Spleen (tissue), 11 donors: ENCODE results near the gene CCN2. TPM values are rescaled to one million over a fixed set of nuclear protein-coding genes. Genes with fewer than 3 reads are reported as not detected.
A peak's percentile ranks its signal among the peaks of the same experiment; 100 is the strongest.

Experiments used
- DNase-seq: peaks from one replicate; pipeline ENCODE4 v3.0.0-alpha.2; 2020
- H3K27ac ChIP-seq, 8 donors: fragments of 200-600 bp; sonication (generic) in 7 of 8; 1 replicate in 4 of 8; 2 replicates in 4 of 8; pipeline versions ENCODE4 v1.5.0 to v1.8.0; 2016 to 2021; ENCODE audit warnings: inconsistent platforms in 4 of 8, mild to moderate bottlenecking in 4 of 8, moderate library complexity in 1 of 8
- H3K27me3 ChIP-seq, 7 donors: fragments of 200-600 bp; sonication (generic) in 6 of 7; replicated peaks in 1 of 7; 1 replicate in 4 of 7; 2 replicates in 3 of 7; pipeline versions ENCODE4 v1.5.0 to v1.8.0; 2016 to 2021; ENCODE audit warnings: inconsistent platforms in 3 of 7, mild to moderate bottlenecking in 1 of 7
- H3K36me3 ChIP-seq, 6 donors: fragments of 200-600 bp; sonication (generic) in 5 of 6; 1 replicate in 4 of 6; 2 replicates in 2 of 6; pipeline versions ENCODE4 v1.5.0 to v1.8.0; 2016 to 2021; ENCODE audit warnings: inconsistent platforms in 2 of 6
- H3K4me1 ChIP-seq, 6 donors: fragments of 200-600 bp; sonication (generic) in 5 of 6; 1 replicate in 3 of 6; 2 replicates in 3 of 6; pipeline versions ENCODE4 v1.5.0 to v1.8.0; 2016 to 2021; ENCODE audit warnings: inconsistent platforms in 3 of 6
- H3K4me3 ChIP-seq, 8 donors: fragments of 200-600 bp; sonication (generic) in 7 of 8; 1 replicate in 4 of 8; 2 replicates in 4 of 8; pipeline versions ENCODE4 v1.5.0 to v1.8.0; 2016 to 2021; ENCODE audit warnings: inconsistent platforms in 4 of 8, mild to moderate bottlenecking in 4 of 8, moderate library complexity in 2 of 8
- H3K9me3 ChIP-seq, 8 donors: fragments of 200-600 bp; sonication (generic) in 7 of 8; 1 replicate in 4 of 8; 2 replicates in 4 of 8; pipeline versions ENCODE4 v1.5.0 to v1.8.0; 2016 to 2021; ENCODE audit warnings: inconsistent platforms in 4 of 8
- CTCF ChIP-seq, 11 experiments: fragments of 200-600 bp in 7 of 11; fragments of 450-650 bp in 4 of 11; sonication (generic) in 4 of 11; IDR thresholded peaks in 8 of 11; conservative IDR thresholded peaks in 3 of 11; 1 replicate in 7 of 11; 2 replicates in 4 of 11; pipeline versions ENCODE4 v1.4.0 to v1.8.0; 2016 to 2021; ENCODE audit warnings: antibody characterized with exemption in 11 of 11, inconsistent platforms in 4 of 11, mild to moderate bottlenecking in 1 of 11
- POLR2A ChIP-seq, 3 donors: fragments of 450-650 bp; IDR thresholded peaks; one replicate each; pipeline ENCODE4 v1.5.1; 2017; ENCODE audit warnings: antibody characterized with exemption in 3 of 3, mild to moderate bottlenecking in 1 of 3
- POLR2AphosphoS5 ChIP-seq, 3 donors: sonication (generic); formaldehyde crosslinking; IDR thresholded peaks; one replicate each; pipeline ENCODE4 v1.5.1; 2017; ENCODE audit warnings: antibody characterized with exemption in 3 of 3
- WGBS, 5 donors: extraction: QIAGEN DNeasy Blood & Tissue Kit in 3 of 5; methylation state at CpG; one replicate each; pipeline versions ENCODE4 v1.1.5 to v1.1.7; 2013 to 2018; 5-methylcytosine and 5-hydroxymethylcytosine counted together
- intact Hi-C: fragments of 100-400 bp; cut with DNase I; formaldehyde crosslinking; loops from one replicate; pipeline ENCODE4 v1.15.0; 2023; ENCODE audit warnings: low total_unique reads
- polyA plus RNA-seq, 3 donors: library from polyadenylated mRNA; stranded (reverse); fragments of 200-250 nt; gene quantifications; one replicate each; pipeline ENCODE4 v1.2.1, GENCODE V29; 2013
- total RNA-seq, 7 donors: library from RNA; depleted of rRNA in 3 of 7; stranded (reverse); fragments of >200 nt in 3 of 7; fragmentation: NEBNext Ultra II Directional in 4 of 7; extraction: Animal tissue kit (Norgen Biotek cat#: 25700) in 4 of 7; gene quantifications; one replicate each; pipeline versions ENCODE4 v1.1.0 to v1.2.1, GENCODE V29; 2016 to 2021
- donor health status: healthy with polysubstance abuse.
- donor health status: DM: no; HTN: no; CAD: no; lungs with moderate emphysema.
- donor health status: DM: no; HTN: no; CAD: no.
- donor health status: Bipolar disorder and iron deficiency.
- donor health status: healthy.
- donor health status: DM: no; HTN: no; CAD: no.
- donor health status: DM: yes; HTN: yes; CAD: no.

Gene CCN2
- total and polyA plus RNA-seq, 10 donors, result 20.6 to 556 (median 271) TPM

DNA sequence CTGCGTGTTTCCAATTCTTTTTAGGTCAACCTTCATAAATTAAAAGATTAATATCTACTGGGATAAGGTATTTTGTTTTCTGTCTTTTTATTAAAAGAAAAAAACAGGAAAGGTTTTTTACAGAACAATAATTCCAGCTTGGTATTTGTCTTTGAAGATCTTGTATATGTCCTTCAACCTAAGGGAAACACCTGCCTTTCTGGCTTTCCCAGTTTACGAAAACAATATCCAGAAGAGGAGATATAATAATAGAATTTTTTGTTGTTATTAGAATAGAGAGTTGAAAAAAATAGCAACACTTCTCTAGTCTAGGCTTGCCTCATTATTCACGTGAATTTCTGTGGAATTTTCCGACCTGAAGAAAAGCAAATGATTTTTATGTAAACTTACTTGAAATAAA, 37.9 kb upstream of the CCN2 start:
- Histone ChIP-seq H3K4me3 (no peak overlapping the region), H3K27ac (peak overlapping the region in 5 of 8 donors; percentile 1 to 61 (median 31)), H3K9me3 (peaks cover 0 to 10% (median 0%) of the 10 kb centered on the region in 8 donors), H3K36me3 (no peaks in the 10 kb centered on the region), H3K4me1 (no peaks in the 10 kb centered on the region), H3K27me3 (no peaks in the 10 kb centered on the region)
- no peak for DNase-seq
- 46 to 65% (median 59%) methylated on average over 4 of the region's 4 CpGs for WGBS, 5 donors
- TF ChIP-seq CTCF (IDR thresholded peaks at IDR 0.05 in 8 of 11, conservative IDR thresholded peaks at IDR 0.05 in 3 of 11) (no peak), POLR2AphosphoS5 (IDR thresholded peaks at IDR 0.05) (no peak), POLR2A (IDR thresholded peaks at IDR 0.05) (no peak)
- intact Hi-C loops, result no loop called here

DNA sequence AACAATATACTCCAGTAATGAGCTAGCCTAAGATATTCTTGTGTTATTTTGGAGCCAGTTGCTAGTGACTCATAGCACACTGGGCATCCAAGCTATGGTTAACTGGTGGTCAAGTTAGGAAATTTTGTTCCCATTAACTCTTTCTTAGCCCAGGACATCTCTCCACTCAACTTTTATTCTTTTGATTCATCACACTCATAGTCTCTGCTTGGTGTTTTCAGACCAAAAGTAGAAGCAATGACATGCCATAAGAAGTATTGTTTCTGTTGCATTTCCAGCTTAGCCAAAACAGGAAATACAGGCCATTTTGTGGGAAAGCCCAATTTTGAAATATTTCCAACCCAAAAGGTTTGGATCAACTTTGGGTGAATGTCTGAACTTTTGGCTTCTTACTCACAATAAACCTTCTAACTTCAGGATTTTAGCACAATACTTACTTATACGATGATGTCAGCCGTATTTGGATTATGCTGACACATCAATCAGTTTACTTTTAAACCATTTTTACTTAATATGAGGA, 31.6 kb upstream of the CCN2 start:
- Histone ChIP-seq H3K4me1 (no peaks in the 10 kb centered on the region), H3K27me3 (no peaks in the 10 kb centered on the region), H3K27ac (no peak overlapping the region), H3K9me3 (no peaks in the 10 kb centered on the region), H3K4me3 (no peak overlapping the region), H3K36me3 (no peaks in the 10 kb centered on the region)
- TF ChIP-seq POLR2A (IDR thresholded peaks at IDR 0.05), result no peak
- no peak for TF ChIP-seq POLR2AphosphoS5 (IDR thresholded peaks at IDR 0.05)
- TF ChIP-seq CTCF (IDR thresholded peaks at IDR 0.05 in 8 of 11, conservative IDR thresholded peaks at IDR 0.05 in 3 of 11), result no peak
- DNase-seq, result no peak
- intact Hi-C loops, result no loop called here
- 89 to 95% (median 93%) methylated on average over 2 of the region's 2 CpGs for WGBS, 5 donors

- H3K4me1 ChIP-seq, result no peaks in the 10 kb centered on the region
- no peak for DNase-seq
- 81 to 96% (median 89%) methylated on average over 3 of the region's 3 CpGs for WGBS, 5 donors
- TF ChIP-seq POLR2AphosphoS5 (IDR thresholded peaks at IDR 0.05), result no peak
- no peak for TF ChIP-seq CTCF (IDR thresholded peaks at IDR 0.05 in 8 of 11, conservative IDR thresholded peaks at IDR 0.05 in 3 of 11)
- TF ChIP-seq POLR2A (IDR thresholded peaks at IDR 0.05), result no peak
- H3K27me3 ChIP-seq, result no peaks in the 10 kb centered on the region
- no peak overlapping the region for H3K4me3 ChIP-seq
- H3K27ac ChIP-seq, result no peak overlapping the region
- no peaks in the 10 kb centered on the region for H3K36me3 ChIP-seq
- no peaks in the 10 kb centered on the region for H3K9me3 ChIP-seq
- intact Hi-C loops, result no loop called here
Measured at GRCh38 chr6:131981624-131981978, 30.4 kb upstream of the CCN2 start.

GRCh38 chr6:131980791-131981623, 29.8 kb upstream of the CCN2 start:
- 51 to 67% (median 59%) methylated on average over 8 of the region's 8 CpGs for WGBS, 5 donors
- H3K27ac ChIP-seq, result no peak overlapping the region
- no peaks in the 10 kb centered on the region for H3K27me3 ChIP-seq
- no peaks in the 10 kb centered on the region for H3K9me3 ChIP-seq
- H3K4me3 ChIP-seq, result no peak overlapping the region
- intact Hi-C loops, result no loop called here
- no peak for DNase-seq
- H3K4me1 ChIP-seq, result no peaks in the 10 kb centered on the region
- H3K36me3 ChIP-seq, result no peaks in the 10 kb centered on the region
- TF ChIP-seq POLR2A (IDR thresholded peaks at IDR 0.05) (no peak), CTCF (IDR thresholded peaks at IDR 0.05 in 8 of 11, conservative IDR thresholded peaks at IDR 0.05 in 3 of 11) (no peak), POLR2AphosphoS5 (IDR thresholded peaks at IDR 0.05) (no peak)
